Adipocyte (in vitro differentiated cells): ENCODE results near the gene FAM131C.
"Not testable (repeated sequence)": the region's sequence is repeated elsewhere in the genome, so short reads cannot be mapped to it uniquely, and the experiment has no call there.

Experiments
- DNase-seq: peaks from one replicate; pipeline ENCODE4 v3.0.0-alpha.2; 2015; ENCODE audit warnings: low read depth
- H3K27me3 ChIP-seq: replicated peaks from 2 replicates; pipeline ENCODE4 v1.7.0; 2013; ENCODE audit warnings: mild to moderate bottlenecking, low read length, moderate library complexity; ENCODE audit not compliant: control insufficient read depth, insufficient read depth
- H3K36me3 ChIP-seq: 2 replicates; pipeline ENCODE4 v1.7.0; 2013; ENCODE audit warnings: low read length, mild to moderate bottlenecking, moderate library complexity; ENCODE audit not compliant: control insufficient read depth, insufficient read depth, severe bottlenecking
- H3K4me1 ChIP-seq: 2 replicates; pipeline ENCODE4 v1.7.0; 2013; ENCODE audit warnings: mild to moderate bottlenecking, low read length, moderate library complexity; ENCODE audit not compliant: control insufficient read depth, insufficient read depth
- H3K4me3 ChIP-seq: 2 replicates; pipeline ENCODE4 v1.7.0; 2013; ENCODE audit warnings: mild to moderate bottlenecking, low read length, moderate library complexity
- H3K9ac ChIP-seq: 2 replicates; pipeline ENCODE4 v1.7.0; 2013; ENCODE audit warnings: mild to moderate bottlenecking, low read length, moderate library complexity
- H3K9me3 ChIP-seq: 2 replicates; pipeline ENCODE4 v1.7.0; 2013; ENCODE audit warnings: mild to moderate bottlenecking, low read length, moderate library complexity; ENCODE audit not compliant: control insufficient read depth

The FAM131C gene

DNA sequence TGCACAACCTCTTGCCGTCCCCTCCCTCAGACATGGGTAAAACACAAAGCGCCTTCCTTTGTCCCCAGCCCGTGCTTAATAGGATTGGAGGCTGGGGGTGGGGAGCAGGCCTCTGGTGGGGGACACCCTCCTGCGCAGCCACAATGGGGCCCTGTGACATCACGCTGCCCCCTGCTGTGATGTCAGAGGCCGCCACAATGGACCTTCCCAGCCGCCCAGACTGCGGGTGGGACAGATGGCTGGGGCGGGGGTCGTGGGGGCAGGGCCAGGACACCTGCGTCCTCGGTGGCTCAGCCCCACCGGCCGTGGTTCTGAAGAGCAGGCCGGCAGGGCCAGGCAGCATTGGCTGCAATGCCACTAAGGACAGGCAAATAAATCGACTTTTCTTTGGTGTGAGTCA is 42.6 kb upstream of the FAM131C start:
- DNase-seq, result no peak
- H3K9ac ChIP-seq, result no peak overlapping the region
- no peaks in the 10 kb centered on the region for H3K36me3 ChIP-seq
- peaks cover 8% of the 10 kb centered on the region for H3K27me3 ChIP-seq
- no peaks in the 10 kb centered on the region for H3K9me3 ChIP-seq
- peaks cover 18% of the 10 kb centered on the region for H3K4me1 ChIP-seq
- no peak overlapping the region for H3K4me3 ChIP-seq

DNA sequence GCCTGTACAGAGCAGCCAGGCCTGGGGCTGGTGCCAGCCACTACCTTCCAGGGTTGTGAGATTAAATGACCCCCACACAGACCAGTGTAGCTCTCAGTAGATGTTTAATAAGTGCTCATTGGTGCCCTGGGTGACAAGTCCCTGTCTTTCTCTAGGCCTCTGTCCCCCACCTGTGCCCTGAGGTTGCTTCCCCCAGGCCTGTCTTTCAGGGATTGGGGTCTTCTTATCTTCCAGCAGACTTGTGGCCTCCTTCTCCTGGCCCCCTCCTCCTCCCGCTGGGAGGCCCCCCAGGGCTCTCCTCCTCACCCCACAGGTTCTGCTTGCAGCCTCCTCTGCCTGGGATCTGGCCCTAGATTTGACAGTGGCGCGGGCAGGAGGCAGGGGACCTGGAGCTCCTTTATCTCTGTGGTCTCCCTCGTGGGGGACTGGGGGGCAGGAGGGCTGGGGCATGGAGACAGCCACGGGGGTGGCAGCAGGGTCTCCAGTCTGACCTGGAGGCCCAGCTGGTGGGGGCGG is 42.1 kb upstream of the FAM131C start:
- no peak for DNase-seq
- H3K27me3 ChIP-seq, result peaks cover 8% of the 10 kb centered on the region
- no peak overlapping the region for H3K9ac ChIP-seq
- H3K36me3 ChIP-seq, result no peaks in the 10 kb centered on the region
- H3K4me1 ChIP-seq, result peaks cover 18% of the 10 kb centered on the region
- H3K9me3 ChIP-seq, result no peaks in the 10 kb centered on the region
- H3K4me3 ChIP-seq, result no peak overlapping the region

DNA sequence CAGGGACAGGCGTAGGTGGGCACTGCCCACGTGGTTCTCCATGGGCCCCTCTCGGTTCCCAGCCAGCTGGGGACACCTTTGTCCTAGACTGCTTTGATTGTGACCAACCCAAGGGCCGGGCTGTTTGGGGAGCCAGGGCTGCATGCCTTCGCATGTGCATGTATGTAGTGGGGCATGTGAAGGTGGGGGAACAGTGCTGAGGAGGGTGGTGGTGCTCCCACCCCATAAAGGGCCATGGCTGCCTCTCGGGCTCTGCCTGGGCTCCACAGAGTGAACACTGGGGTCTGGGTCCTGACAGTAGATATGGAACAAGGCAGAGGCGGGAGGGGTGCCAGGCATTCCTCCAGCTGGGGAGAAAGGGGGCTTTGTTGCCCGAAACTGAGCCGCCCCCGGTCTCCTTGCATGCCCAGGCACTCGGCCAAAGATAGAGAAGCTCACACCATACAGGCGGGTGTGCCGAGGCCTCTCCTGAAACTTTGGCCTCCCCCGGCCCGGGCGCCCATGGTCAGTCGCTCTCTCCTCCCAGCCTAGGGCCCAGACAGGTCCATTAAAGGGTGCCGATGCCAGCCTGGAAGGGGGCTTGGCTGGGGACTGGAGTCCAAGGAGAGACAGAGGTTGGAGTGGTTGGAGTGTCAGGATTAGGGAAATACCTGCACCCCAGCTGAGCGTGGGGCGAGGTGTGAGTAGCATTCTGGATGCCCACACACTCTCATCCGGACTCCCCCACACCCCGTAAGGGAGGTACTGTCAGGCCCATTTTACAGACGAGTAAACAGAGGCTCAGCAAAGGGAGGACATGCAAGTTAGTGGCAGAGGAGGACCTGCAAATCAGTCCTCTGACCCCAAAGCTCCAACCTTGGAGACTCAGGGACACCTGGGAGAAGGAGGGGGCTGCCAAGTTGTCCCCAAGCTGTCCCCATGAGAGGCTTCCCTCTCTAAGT is 41.3 kb upstream of the FAM131C start:
- H3K9ac ChIP-seq, result no peak overlapping the region
- peaks cover 18% of the 10 kb centered on the region for H3K4me1 ChIP-seq
- H3K36me3 ChIP-seq, result no peaks in the 10 kb centered on the region
- H3K4me3 ChIP-seq, result no peak overlapping the region
- DNase-seq, result no peak
- no peaks in the 10 kb centered on the region for H3K9me3 ChIP-seq
- H3K27me3 ChIP-seq, result peaks cover 8% of the 10 kb centered on the region

DNA sequence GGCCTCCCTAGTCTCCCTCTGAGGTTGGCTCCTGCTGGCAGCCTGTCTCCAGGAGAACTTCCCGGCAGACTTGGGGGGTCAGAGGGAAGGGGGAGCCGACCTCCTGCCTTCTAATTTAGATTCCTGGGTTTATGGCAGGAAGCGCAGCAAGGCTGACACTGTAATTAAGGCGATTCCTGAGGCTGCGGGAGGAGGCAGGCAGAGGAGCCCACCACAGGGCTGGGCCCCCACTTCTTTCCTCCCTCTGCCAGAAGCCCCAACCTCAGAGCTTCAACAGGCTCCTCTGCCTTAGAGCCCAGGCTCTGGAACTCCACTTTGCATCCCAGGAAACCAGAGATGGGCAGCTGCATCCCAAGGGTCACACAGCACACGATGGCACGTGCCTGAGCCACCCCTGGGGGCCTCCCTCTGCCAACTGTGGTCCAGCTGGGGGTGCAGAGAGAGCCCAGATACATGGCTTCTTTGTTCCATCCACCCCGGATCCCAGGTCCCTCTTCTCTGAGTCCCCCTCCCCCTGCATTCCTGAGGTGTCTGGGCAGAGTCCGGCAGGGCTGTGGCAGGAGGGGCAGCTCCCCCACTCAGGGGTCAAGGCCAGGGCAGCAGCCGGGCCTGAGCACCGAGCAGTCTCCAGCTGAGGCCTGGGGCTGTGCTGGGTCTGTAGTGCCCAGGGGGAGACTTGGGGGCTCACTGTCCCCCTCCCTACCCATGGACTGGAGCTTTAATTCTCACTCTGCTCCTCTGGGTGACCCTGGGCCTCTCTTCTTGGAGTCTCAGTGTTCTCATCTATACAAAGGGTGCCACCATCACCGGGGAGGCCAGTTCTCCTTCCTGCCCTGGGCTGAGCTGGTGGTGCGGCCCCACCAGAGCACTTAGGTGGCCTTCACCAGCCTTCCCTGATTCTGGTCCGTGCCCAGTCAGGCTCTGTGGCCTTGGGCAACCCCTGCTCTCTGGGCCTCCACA is 39.4 kb upstream of the FAM131C start:
- Histone ChIP-seq H3K9ac (no peak overlapping the region), H3K4me1 (peaks cover 18% of the 10 kb centered on the region), H3K9me3 (peaks cover 10% of the 10 kb centered on the region), H3K4me3 (no peak overlapping the region), H3K36me3 (no peaks in the 10 kb centered on the region), H3K27me3 (no peaks in the 10 kb centered on the region)
- DNase-seq, result peak; percentile 39

DNA sequence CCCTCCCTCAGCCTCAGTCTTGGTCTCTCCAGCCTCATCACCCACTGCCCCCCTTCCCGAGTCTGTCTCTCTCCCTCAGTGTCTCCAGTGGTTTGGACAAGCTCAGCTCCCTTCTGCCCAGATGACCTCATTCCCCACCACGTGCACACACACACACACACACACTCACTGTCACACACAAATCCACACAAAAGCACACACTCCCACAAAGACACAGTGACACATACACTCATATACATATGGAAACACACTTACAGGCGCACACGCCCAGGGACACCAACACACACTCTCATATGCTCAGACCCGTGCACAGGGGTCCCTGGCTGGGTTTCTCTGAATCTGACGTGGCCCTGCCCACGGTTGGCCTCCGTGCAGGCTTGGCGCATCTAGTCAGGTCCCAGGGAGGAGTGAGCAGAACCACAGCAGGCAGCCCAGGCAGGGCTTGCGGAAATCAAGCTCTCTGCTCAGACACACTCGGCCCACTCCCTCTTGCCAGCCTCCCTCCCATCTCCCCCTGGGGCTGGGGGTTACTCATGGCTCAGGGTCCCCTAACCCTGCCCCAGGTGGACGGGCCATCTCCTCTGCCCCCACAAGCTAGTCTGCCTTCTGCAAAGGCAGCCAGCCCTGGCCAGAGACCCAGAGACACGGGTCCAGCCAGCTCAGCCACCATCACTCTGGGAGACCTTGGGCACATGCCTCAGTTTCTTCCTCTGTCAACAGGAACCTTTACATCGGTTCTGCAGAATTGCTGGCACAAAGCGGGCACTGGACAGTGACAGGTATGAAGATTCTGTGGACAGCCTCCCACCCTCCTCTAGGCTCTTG is 38.5 kb upstream of the FAM131C start:
- Histone ChIP-seq H3K4me1 (peaks cover 18% of the 10 kb centered on the region), H3K9ac (peak overlapping the region; percentile 27), H3K27me3 (no peaks in the 10 kb centered on the region), H3K9me3 (peaks cover 16% of the 10 kb centered on the region), H3K4me3 (no peak overlapping the region), H3K36me3 (no peaks in the 10 kb centered on the region)
- DNase-seq, result peak; percentile 32

DNA sequence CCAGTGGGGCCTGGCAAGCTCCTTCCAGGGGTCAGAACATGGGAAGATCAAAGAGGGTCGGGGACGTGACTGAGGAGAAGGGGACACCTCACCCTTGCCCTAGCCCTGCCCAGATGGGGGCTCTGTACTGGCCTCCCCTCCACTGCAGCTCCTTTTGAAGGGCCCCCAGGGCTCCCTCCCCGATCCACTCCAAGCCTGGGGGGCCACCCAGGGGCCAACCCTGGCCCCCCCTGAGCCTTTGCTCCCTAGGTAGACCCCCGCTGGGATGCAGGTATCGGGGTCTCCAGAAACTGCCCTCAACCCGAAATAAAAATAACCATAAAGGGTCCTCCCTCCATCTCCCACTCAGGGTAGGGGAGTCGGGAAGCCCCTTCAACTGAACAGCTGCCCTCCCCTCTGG is 37.4 kb upstream of the FAM131C start:
- no peak for DNase-seq
- H3K4me1 ChIP-seq, result peaks cover 18% of the 10 kb centered on the region
- H3K9me3 ChIP-seq, result peaks cover 17% of the 10 kb centered on the region
- H3K9ac ChIP-seq, result no peak overlapping the region
- no peak overlapping the region for H3K4me3 ChIP-seq
- no peaks in the 10 kb centered on the region for H3K36me3 ChIP-seq
- no peaks in the 10 kb centered on the region for H3K27me3 ChIP-seq

DNA sequence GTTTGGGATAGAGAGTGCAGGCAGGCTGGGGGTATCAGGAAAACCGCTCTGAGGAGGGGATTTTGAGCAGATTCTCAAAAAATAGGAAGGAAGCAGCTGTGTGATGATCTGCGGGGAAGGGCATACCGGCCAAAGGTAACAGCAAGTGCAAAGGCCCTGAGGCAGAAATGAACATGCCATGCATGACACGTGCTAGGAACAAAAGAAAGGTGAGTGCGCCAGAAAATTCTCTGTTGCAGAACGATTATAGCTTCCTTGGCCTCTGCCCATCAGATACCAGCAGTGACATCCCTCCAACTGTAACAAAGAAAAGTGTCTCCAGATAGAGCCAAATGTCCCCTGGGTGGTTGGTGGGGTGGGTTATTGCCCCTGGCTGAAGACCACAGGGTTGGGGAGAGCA is 37.0 kb upstream of the FAM131C start:
- DNase-seq, result no peak
- no peak overlapping the region for H3K4me3 ChIP-seq
- H3K4me1 ChIP-seq, result peaks cover 18% of the 10 kb centered on the region
- peaks cover 17% of the 10 kb centered on the region for H3K9me3 ChIP-seq
- no peaks in the 10 kb centered on the region for H3K36me3 ChIP-seq
- peaks cover 3% of the 10 kb centered on the region for H3K27me3 ChIP-seq
- H3K9ac ChIP-seq, result no peak overlapping the region

DNA sequence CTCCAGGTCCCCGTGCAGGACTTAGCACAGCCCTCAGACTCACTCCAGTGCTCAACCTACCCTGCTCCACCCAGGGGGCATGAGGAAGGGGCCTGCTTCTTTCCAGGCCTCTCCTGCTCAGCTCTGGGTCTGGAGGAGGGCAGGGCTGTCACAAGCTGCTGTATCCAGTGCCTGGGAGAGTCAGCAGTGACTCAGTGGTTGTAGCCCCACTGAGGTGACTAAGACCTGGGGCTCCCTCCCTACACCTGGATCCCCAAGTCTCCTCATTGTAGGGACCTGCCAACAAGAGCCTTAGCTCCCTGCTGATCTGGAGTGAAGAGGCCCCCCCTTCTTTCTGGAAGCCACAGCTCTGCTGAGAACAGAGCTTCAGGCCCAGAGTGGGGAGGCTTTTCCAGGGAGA is 36.1 kb upstream of the FAM131C start:
- DNase-seq, result no peak
- peaks cover 18% of the 10 kb centered on the region for H3K4me1 ChIP-seq
- peaks cover 17% of the 10 kb centered on the region for H3K9me3 ChIP-seq
- no peak overlapping the region for H3K9ac ChIP-seq
- H3K36me3 ChIP-seq, result no peaks in the 10 kb centered on the region
- H3K27me3 ChIP-seq, result peaks cover 7% of the 10 kb centered on the region
- no peak overlapping the region for H3K4me3 ChIP-seq

DNA sequence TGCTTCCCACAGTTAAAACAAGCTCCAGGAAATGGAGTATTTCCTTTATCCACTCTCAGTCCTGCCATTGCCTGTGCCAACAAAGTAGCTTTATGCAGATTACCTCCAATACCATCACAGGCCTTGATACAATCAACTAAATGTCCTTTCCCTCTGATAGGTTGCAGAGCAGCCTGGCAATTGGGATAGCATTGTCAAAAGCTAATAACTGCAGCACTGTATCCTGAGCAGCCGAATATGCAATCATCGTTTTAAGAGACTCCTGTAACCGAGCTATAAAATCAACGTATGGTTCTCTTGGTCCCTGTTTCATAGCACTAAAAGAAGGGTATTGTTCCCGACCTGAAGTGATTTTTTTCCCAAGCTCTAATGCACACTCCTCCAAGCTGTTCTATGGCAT is 33.6 kb upstream of the FAM131C start:
- H3K9ac ChIP-seq, DNase-seq, H3K36me3 ChIP-seq: not testable (repeated sequence)

DNA sequence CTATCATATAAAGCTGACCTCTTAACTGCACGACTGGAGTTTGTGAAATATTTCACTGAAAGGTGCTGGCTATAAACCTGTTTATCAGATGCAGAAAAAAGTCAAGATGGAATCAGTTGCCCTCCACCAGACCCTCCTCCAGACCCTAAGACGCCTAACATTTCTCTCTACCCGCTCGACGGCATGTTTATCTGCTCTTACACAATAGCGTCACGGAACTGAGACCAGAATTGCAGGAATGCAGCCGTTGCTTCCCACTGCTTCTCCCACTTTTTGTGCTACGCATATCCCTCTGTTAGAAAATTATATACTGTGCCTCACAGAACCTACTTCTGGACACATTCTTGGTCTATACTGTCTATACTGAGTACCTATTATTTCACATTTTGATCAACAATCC is 28.2 kb upstream of the FAM131C start:
- Histone ChIP-seq H3K36me3 (no peaks in the 10 kb centered on the region), H3K9me3 (peaks cover 9% of the 10 kb centered on the region), H3K9ac (no peak overlapping the region), H3K27me3 (peaks cover 24% of the 10 kb centered on the region), H3K4me3 (no peak overlapping the region), H3K4me1 (no peaks in the 10 kb centered on the region)
- no peak for DNase-seq

More for the DNA sequence above, 33.6 kb upstream of the FAM131C start:
- Histone ChIP-seq H3K9me3 (peaks cover 22% of the 10 kb centered on the region), H3K27me3 (peaks cover 14% of the 10 kb centered on the region)
- not testable (repeated sequence) for H3K4me1 ChIP-seq, H3K4me3 ChIP-seq
